Keratinocyte (primary cell): ENCODE results near the gene ABI3.

Source experiments
- EZH2 ChIP-seq: IDR thresholded peaks from one replicate; pipeline ENCODE4 v1.6.1; 2012; ENCODE audit warnings: inconsistent platforms, mild to moderate bottlenecking, low read length, moderate library complexity
- TF ChIP-seq, protein P1 (sequence below), 3 experiments: IDR thresholded peaks in 1 of 3; conservative IDR thresholded peaks in 1 of 3; optimal IDR thresholded peaks in 1 of 3; 2 replicates in 2 of 3; 3 replicates in 1 of 3; pipeline versions ENCODE3 to v1.5.1; 2011; ENCODE audit warnings: low read length in 3 of 3, mild to moderate bottlenecking in 3 of 3, moderate library complexity in 2 of 3, control low read depth in 1 of 3, inconsistent platforms in 1 of 3; ENCODE audit not compliant: insufficient read depth in 2 of 3; ENCODE audit errors: extremely low read depth in 1 of 3

DNA sequence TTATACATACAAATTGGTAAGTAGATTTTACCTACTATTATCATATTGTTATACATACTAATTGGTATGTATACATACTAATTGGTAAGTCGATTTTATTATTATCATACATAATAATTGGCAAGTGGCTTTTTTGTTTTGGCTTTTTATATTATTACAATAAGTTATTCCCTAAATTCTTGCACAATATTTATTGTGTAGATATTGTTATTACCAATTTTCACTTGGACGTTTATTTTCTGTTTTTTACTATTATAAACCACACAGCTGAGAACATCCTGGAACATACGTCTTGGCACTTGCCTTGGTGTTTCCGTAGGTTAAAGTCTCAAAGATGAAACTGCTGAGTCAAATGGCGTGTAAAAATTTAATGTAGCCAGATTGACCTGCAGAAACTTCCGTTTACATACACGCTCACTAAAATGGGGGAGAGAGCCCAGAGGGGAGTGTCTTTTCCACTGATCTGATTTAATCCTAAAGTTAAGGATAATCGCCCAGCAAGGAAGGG is 19.0 kb upstream of the ABI3 start:
- TF ChIP-seq, protein P1, sequence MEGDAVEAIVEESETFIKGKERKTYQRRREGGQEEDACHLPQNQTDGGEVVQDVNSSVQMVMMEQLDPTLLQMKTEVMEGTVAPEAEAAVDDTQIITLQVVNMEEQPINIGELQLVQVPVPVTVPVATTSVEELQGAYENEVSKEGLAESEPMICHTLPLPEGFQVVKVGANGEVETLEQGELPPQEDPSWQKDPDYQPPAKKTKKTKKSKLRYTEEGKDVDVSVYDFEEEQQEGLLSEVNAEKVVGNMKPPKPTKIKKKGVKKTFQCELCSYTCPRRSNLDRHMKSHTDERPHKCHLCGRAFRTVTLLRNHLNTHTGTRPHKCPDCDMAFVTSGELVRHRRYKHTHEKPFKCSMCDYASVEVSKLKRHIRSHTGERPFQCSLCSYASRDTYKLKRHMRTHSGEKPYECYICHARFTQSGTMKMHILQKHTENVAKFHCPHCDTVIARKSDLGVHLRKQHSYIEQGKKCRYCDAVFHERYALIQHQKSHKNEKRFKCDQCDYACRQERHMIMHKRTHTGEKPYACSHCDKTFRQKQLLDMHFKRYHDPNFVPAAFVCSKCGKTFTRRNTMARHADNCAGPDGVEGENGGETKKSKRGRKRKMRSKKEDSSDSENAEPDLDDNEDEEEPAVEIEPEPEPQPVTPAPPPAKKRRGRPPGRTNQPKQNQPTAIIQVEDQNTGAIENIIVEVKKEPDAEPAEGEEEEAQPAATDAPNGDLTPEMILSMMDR (optimal IDR thresholded peaks at IDR 0.05 in 1 of 3, IDR thresholded peaks at IDR 0.05 in 1 of 3, conservative IDR thresholded peaks at IDR 0.05 in 1 of 3; ENCODE audit: extremely low read depth in 1 of 3, insufficient read depth in 2 of 3, low read length in 3 of 3), result no peak
- TF ChIP-seq EZH2, result no peak
